Progenitor cell of endocrine pancreas (in vitro differentiated cells): ENCODE measurements around the gene DPH1. TPM values are rescaled to one million over a fixed set of nuclear protein-coding genes. Genes with fewer than 3 reads are reported as not detected.
"Not testable (repeated sequence)": the region's sequence is repeated elsewhere in the genome, so short reads cannot be mapped to it uniquely, and the experiment has no call there.

Source experiments
- DNase-seq: peaks from one replicate; pipeline ENCODE4 v3.0.0; 2021; ENCODE audit warnings: low spot score; ENCODE audit not compliant: unreplicated experiment
- H3K27ac Mint-ChIP-seq: 2 replicates; pipeline ENCODE4 v1.8.0; 2021; ENCODE audit warnings: mild to moderate bottlenecking, moderate library complexity, mixed read lengths
- H3K27me3 Mint-ChIP-seq: 2 replicates; pipeline ENCODE4 v1.8.0; 2021; ENCODE audit warnings: mixed read lengths
- H3K36me3 Mint-ChIP-seq: 2 replicates; pipeline ENCODE4 v1.8.0; 2022; ENCODE audit warnings: mixed read lengths; ENCODE audit not compliant: insufficient read depth
- H3K4me1 Mint-ChIP-seq: 2 replicates; pipeline ENCODE4 v1.8.0; 2021; ENCODE audit warnings: low read depth, mixed read lengths
- H3K4me3 Mint-ChIP-seq: 2 replicates; pipeline ENCODE4 v1.8.0; 2021; ENCODE audit warnings: low read depth, mild to moderate bottlenecking, moderate library complexity, mixed read lengths
- H3K9me3 Mint-ChIP-seq: 2 replicates; pipeline ENCODE4 v1.8.0; 2021; ENCODE audit warnings: low read depth, mixed read lengths
- total RNA-seq: library from RNA; stranded (reverse); gene quantifications from 2 replicates; pipeline ENCODE4 v1.2.1, GENCODE V29; 2021
- TF ChIP-seq, protein P1 (sequence below): fragments of 200-600 bp; sonication (generic); IDR thresholded peaks from one replicate; pipeline ENCODE4 v1.5.0; 2021; ENCODE audit warnings: antibody characterized with exemption, mild to moderate bottlenecking; ENCODE audit not compliant: unreplicated experiment

Gene DPH1
- total RNA-seq, 1 donor from 2014 or later: 39.1 TPM

- Mint-ChIP-seq H3K36me3 (peaks cover 12% of the 10 kb centered on the region), H3K27me3 (no peaks in the 10 kb centered on the region), H3K4me3 (no peak overlapping the region), H3K4me1 (peaks cover 5% of the 10 kb centered on the region), H3K27ac (no peak overlapping the region), H3K9me3 (no peaks in the 10 kb centered on the region)
- no peak for DNase-seq
- TF ChIP-seq, protein P1, sequence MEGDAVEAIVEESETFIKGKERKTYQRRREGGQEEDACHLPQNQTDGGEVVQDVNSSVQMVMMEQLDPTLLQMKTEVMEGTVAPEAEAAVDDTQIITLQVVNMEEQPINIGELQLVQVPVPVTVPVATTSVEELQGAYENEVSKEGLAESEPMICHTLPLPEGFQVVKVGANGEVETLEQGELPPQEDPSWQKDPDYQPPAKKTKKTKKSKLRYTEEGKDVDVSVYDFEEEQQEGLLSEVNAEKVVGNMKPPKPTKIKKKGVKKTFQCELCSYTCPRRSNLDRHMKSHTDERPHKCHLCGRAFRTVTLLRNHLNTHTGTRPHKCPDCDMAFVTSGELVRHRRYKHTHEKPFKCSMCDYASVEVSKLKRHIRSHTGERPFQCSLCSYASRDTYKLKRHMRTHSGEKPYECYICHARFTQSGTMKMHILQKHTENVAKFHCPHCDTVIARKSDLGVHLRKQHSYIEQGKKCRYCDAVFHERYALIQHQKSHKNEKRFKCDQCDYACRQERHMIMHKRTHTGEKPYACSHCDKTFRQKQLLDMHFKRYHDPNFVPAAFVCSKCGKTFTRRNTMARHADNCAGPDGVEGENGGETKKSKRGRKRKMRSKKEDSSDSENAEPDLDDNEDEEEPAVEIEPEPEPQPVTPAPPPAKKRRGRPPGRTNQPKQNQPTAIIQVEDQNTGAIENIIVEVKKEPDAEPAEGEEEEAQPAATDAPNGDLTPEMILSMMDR: no peak
These were observed 20.2 kb upstream of the DPH1 start for GRCh38 chr17:2009737-2010136.

DNA sequence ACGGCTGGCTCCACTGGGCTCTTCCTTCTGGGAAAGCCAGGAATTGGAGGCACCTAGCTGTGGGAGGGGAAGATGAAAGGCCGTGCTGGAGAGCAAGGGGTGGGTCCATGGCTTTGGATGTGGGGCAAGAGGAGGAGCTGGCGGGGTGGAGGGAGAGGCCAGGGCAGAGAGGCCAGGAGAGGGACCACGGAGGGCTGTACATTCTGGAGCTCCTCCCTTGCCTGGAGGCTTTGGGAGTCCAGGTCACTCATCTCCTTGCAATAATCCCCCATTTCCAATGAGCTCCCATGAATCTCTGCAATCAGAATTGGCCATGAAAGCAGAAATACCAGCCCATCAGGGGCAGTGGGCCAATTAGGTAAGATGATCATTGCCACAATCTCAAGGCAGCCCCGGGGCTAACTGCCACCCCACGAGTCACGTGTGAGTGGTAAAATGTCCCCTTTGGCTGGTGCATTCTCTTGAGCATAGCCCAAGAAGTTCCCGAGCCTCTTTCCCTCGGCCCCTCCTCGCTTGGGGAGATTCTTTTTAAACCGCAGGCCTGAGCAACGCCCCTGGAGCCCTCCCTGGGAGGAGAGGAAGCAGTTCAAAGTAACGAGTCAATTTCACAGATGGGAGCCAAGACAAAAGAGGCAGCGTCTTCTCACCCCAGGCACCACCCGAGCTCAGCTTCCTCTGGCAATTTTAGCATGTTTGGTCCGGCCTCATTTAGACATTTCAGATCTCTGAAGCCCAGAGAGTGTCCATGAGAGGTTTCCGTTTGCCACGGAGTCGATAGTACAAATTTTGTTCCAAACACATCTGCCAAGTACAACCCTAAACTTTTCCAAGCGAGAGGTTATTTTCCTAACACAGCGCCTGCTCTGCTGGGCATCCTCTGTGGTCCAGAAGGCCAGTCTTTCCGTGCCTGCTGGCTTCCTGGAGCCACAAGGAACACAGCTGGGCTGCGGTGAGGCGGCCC, 18.3 kb upstream of the DPH1 start:
- TF ChIP-seq, protein P1: no peak
- Mint-ChIP-seq H3K4me3 (no peak overlapping the region), H3K36me3 (peaks cover 12% of the 10 kb centered on the region), H3K27me3 (no peaks in the 10 kb centered on the region), H3K27ac (no peak overlapping the region), H3K4me1 (peaks cover 5% of the 10 kb centered on the region), H3K9me3 (no peaks in the 10 kb centered on the region)
- DNase-seq: no peak

GRCh38 chr17:2012499-2012898, 17.5 kb upstream of the DPH1 start:
- H3K27ac Mint-ChIP-seq: no peak overlapping the region
- TF ChIP-seq, protein P1: no peak
- DNase-seq: no peak
- H3K4me1 Mint-ChIP-seq: peaks cover 5% of the 10 kb centered on the region
- peaks cover 10% of the 10 kb centered on the region for H3K36me3 Mint-ChIP-seq
- no peaks in the 10 kb centered on the region for H3K27me3 Mint-ChIP-seq
- no peak overlapping the region for H3K4me3 Mint-ChIP-seq
- H3K9me3 Mint-ChIP-seq: no peaks in the 10 kb centered on the region

GRCh38 chr17:2013220-2013993, 16.5 kb upstream of the DPH1 start:
- H3K4me1 Mint-ChIP-seq: peaks cover 13% of the 10 kb centered on the region
- H3K36me3 Mint-ChIP-seq, H3K27ac Mint-ChIP-seq, DNase-seq, H3K9me3 Mint-ChIP-seq, H3K27me3 Mint-ChIP-seq, H3K4me3 Mint-ChIP-seq: not testable (repeated sequence)

DNA sequence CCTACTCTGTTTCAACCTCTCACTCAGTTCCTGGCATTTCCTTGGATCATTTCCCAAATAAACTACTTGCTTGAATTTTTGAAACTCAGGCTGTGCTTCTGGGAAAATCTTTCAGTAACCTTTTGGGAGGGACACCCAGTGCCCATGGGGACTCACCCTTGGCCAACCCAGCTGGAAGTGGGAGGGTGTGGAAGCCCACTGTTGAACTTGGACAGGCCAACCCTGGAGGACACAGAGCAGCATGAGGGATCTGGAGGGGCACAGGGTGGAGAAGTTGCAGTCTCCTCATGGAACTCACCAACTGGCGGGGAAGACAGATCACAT, 16.0 kb upstream of the DPH1 start:
- H3K9me3 Mint-ChIP-seq: no peaks in the 10 kb centered on the region
- no peak for DNase-seq
- TF ChIP-seq, protein P1: no peak
- peaks cover 10% of the 10 kb centered on the region for H3K36me3 Mint-ChIP-seq
- H3K27ac Mint-ChIP-seq: no peak overlapping the region
- H3K27me3 Mint-ChIP-seq: peaks cover 6% of the 10 kb centered on the region
- no peak overlapping the region for H3K4me3 Mint-ChIP-seq
- H3K4me1 Mint-ChIP-seq: peaks cover 13% of the 10 kb centered on the region
